Measurements from ENCODE around the gene CCL3.

DNA sequence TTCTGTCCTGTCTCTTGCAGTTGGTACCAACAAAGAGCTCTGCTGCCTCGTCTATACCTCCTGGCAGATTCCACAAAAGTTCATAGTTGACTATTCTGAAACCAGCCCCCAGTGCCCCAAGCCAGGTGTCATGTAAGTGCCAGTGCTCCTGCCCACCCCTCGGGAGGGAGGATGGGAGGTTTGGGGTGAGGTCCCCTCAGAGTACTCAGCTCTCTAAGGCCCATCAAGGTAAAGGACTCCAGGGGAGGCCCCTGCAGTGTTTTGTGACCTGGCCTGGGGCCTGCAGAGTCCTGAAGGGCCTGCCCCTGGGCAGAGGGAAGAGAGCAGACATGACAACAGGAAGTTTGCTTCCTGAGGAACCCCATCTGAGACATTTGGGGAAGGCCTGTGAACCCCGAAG lies 19.5 kb downstream of the CCL3 start:
- no peak for TF ChIP-seq EZH2 (IDR thresholded peaks at IDR 0.05; ENCODE audit: borderline replicate concordance, low read length)
- TF ChIP-seq, protein P1, sequence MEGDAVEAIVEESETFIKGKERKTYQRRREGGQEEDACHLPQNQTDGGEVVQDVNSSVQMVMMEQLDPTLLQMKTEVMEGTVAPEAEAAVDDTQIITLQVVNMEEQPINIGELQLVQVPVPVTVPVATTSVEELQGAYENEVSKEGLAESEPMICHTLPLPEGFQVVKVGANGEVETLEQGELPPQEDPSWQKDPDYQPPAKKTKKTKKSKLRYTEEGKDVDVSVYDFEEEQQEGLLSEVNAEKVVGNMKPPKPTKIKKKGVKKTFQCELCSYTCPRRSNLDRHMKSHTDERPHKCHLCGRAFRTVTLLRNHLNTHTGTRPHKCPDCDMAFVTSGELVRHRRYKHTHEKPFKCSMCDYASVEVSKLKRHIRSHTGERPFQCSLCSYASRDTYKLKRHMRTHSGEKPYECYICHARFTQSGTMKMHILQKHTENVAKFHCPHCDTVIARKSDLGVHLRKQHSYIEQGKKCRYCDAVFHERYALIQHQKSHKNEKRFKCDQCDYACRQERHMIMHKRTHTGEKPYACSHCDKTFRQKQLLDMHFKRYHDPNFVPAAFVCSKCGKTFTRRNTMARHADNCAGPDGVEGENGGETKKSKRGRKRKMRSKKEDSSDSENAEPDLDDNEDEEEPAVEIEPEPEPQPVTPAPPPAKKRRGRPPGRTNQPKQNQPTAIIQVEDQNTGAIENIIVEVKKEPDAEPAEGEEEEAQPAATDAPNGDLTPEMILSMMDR (conservative IDR thresholded peaks at IDR 0.05 in 1 of 2, IDR thresholded peaks at IDR 0.05 in 1 of 2; ENCODE audit: extremely low read depth in 1 of 2, insufficient read depth in 1 of 2, low read depth in 1 of 2, low read length in 2 of 2): no peak

All from mammary epithelial cell (primary cell).